GM12878 (cell line): ENCODE results near the gene PISD. TPM values are rescaled to one million over a fixed set of nuclear protein-coding genes. Genes with fewer than 3 reads are reported as not detected.

Source experiments
- BACH1 ChIP-seq: fragments of 450-650 bp; IDR thresholded peaks from 2 replicates; pipeline ENCODE4 v1.6.1; 2017; ENCODE audit warnings: mild to moderate bottlenecking, borderline replicate concordance
- CBFB ChIP-seq: IDR thresholded peaks from 2 replicates; pipeline ENCODE4 v1.6.1; 2016; ENCODE audit warnings: antibody characterized with exemption, low read depth
- CREM ChIP-seq: IDR thresholded peaks from 2 replicates; pipeline ENCODE4 v1.6.1; 2014; ENCODE audit warnings: antibody characterized with exemption, low read depth
- FOS ChIP-seq: IDR thresholded peaks from 3 replicates; pipeline ENCODE4 v1.6.1; 2011; ENCODE audit warnings: borderline replicate concordance; ENCODE audit not compliant: insufficient read length; ENCODE audit errors: extremely low read depth
- GATAD2B ChIP-seq: fragments of 450-650 bp; conservative IDR thresholded peaks from 2 replicates; pipeline ENCODE4 v1.6.1; 2017; ENCODE audit warnings: low read depth, mild to moderate bottlenecking, moderate library complexity
- HDAC2 ChIP-seq: fragments of 200-600 bp; sonication (generic); IDR thresholded peaks from 2 replicates; pipeline ENCODE4 v1.6.1; 2017
- HDAC6 ChIP-seq: fragments of 200-600 bp; sonication (generic); IDR thresholded peaks from one replicate; pipeline ENCODE4 v1.8.0; 2017; ENCODE audit warnings: antibody characterized with exemption; ENCODE audit not compliant: unreplicated experiment
- IKZF1 ChIP-seq: fragments of 450-650 bp; conservative IDR thresholded peaks from 2 replicates; pipeline ENCODE4 v1.6.1; 2017; ENCODE audit warnings: antibody characterized with exemption, mild to moderate bottlenecking
- JUND ChIP-seq: IDR thresholded peaks from 2 replicates; pipeline ENCODE4 v1.6.1; 2012; ENCODE audit warnings: low read depth, mild to moderate bottlenecking, low read length, improper control_type of control experiment, moderate library complexity
- MXI1 ChIP-seq: fragments of 150-350 bp; IDR thresholded peaks from 2 replicates; pipeline ENCODE4 v1.6.1; 2011; ENCODE audit warnings: low read depth, mild to moderate bottlenecking, inconsistent platforms, low read length, improper control_type of control experiment
- NFYB ChIP-seq: IDR thresholded peaks from 2 replicates; pipeline ENCODE4 v1.6.1; 2011; ENCODE audit warnings: low read depth, mild to moderate bottlenecking, low read length, improper control_type of control experiment, moderate library complexity; ENCODE audit not compliant: insufficient read depth
- NR2C2 ChIP-seq: IDR thresholded peaks from 2 replicates; pipeline ENCODE4 v1.6.1; 2011; ENCODE audit warnings: borderline replicate concordance, low read depth; ENCODE audit not compliant: control insufficient read depth, insufficient read length
- NRF1 ChIP-seq: conservative IDR thresholded peaks from 2 replicates; pipeline ENCODE4 v1.6.1; 2011; ENCODE audit warnings: mild to moderate bottlenecking, low read depth, low read length, improper control_type of control experiment
- SMAD5 ChIP-seq: IDR thresholded peaks from 2 replicates; pipeline ENCODE4 v1.6.1; 2016; ENCODE audit warnings: antibody characterized with exemption, low read depth
- SUZ12 ChIP-seq: fragments of 200-600 bp; sonication (generic); IDR thresholded peaks from one replicate; pipeline ENCODE4 v1.6.1; 2018; ENCODE audit warnings: antibody characterized with exemption, mild to moderate bottlenecking; ENCODE audit not compliant: unreplicated experiment
- TAF1 ChIP-seq: IDR thresholded peaks from 2 replicates; pipeline ENCODE4 v1.6.1; 2011; ENCODE audit warnings: mild to moderate bottlenecking, low read depth, low read length, borderline replicate concordance
- TBL1XR1 ChIP-seq: IDR thresholded peaks from 2 replicates; pipeline ENCODE4 v1.6.1; 2012; ENCODE audit warnings: low read depth, low read length, improper control_type of control experiment
- YBX1 ChIP-seq: fragments of 450-650 bp; IDR thresholded peaks from 2 replicates; pipeline ENCODE4 v1.6.1; 2016; ENCODE audit warnings: antibody characterized with exemption
- ZNF217 ChIP-seq: fragments of 450-650 bp; IDR thresholded peaks from 2 replicates; pipeline ENCODE4 v1.6.1; 2017; ENCODE audit warnings: antibody characterized with exemption, mild to moderate bottlenecking
- ZNF24 ChIP-seq: fragments of 450-650 bp; IDR thresholded peaks from 2 replicates; pipeline ENCODE4 v1.6.1; 2017; ENCODE audit warnings: antibody characterized with exemption, mild to moderate bottlenecking
- ZSCAN29 ChIP-seq: fragments of 450-650 bp; IDR thresholded peaks from 2 replicates; pipeline ENCODE4 v1.6.1; 2017; ENCODE audit warnings: mild to moderate bottlenecking, moderate library complexity
- polyA plus RNA-seq, 11 experiments: library from polyadenylated mRNA; depleted of rRNA in 4 of 11; unstranded in 6 of 11; stranded (reverse) in 5 of 11; fragments of >200 nt; fragmentation: Nextera tagmentation in 4 of 11; fragmentation: Illumina TruSeq in 1 of 11; extraction: Ambion mirVana in 4 of 11; extraction: Trizol in 1 of 11; gene quantifications; 1 replicate in 1 of 11; 2 replicates in 10 of 11; pipeline versions ENCODE4 v1.2.1 to v1.2.3, GENCODE V29; 2011 to 2016; ENCODE audit warnings: inconsistent platforms in 2 of 11, missing spikeins in 2 of 11, low read depth in 1 of 11
- total RNA-seq, 4 experiments: library from RNA; depleted of rRNA in 3 of 4; stranded (reverse); fragments of >200 nt in 3 of 4; fragmentation: Illumina TruSeq in 1 of 4; extraction: Trizol in 1 of 4; gene quantifications; 2 replicates each; pipeline versions ENCODE4 v1.2.1 to v1.2.3, GENCODE V29; 2013 to 2021
- TF ChIP-seq, protein P1 (sequence below): fragments of 450-650 bp; IDR thresholded peaks from 2 replicates; pipeline ENCODE4 v1.6.1; 2017; ENCODE audit warnings: low read depth, mild to moderate bottlenecking, moderate library complexity
- TF ChIP-seq, protein P2 (sequence below): IDR thresholded peaks from 2 replicates; pipeline ENCODE4 v1.6.1; 2012; ENCODE audit warnings: low read depth, low read length, improper control_type of control experiment
- TF ChIP-seq, protein P3 (sequence below): fragments of 450-650 bp; IDR thresholded peaks from 2 replicates; pipeline ENCODE4 v1.6.1; 2017; ENCODE audit warnings: borderline replicate concordance
- TF ChIP-seq, protein P4 (sequence below): fragments of 450-650 bp; IDR thresholded peaks from 2 replicates; pipeline ENCODE4 v1.6.1; 2016; ENCODE audit warnings: mild to moderate bottlenecking

PISD gene
- total and polyA plus RNA-seq, 10 of the 15 experiments (the other 5 are each of a cell fraction or from before 2014, with no cell fraction given): 25.8 to 62.7 (median 45.8) TPM

DNA sequence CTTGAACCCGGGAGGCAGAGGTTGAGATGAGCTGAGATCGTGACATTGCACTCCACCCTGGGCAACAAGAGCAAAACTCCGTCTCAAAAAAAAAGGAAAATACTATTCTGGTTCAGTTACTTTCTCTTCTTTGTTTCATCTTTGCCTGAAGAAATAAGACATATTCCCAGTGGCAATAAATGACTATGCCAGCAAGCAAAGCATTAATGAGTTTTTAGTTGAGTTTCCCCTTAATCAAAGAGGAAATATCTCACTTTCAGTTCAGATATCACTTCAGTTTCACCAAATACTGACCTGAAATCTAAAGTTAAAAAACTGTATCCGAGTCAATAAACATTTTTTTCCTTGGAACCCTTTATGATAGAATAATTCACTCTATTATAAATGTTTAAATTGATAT, 10.4 kb downstream of the PISD start (continued):
- TF ChIP-seq, protein P1, sequence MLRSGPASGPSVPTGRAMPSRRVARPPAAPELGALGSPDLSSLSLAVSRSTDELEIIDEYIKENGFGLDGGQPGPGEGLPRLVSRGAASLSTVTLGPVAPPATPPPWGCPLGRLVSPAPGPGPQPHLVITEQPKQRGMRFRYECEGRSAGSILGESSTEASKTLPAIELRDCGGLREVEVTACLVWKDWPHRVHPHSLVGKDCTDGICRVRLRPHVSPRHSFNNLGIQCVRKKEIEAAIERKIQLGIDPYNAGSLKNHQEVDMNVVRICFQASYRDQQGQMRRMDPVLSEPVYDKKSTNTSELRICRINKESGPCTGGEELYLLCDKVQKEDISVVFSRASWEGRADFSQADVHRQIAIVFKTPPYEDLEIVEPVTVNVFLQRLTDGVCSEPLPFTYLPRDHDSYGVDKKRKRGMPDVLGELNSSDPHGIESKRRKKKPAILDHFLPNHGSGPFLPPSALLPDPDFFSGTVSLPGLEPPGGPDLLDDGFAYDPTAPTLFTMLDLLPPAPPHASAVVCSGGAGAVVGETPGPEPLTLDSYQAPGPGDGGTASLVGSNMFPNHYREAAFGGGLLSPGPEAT: peak; percentile 61
- TF ChIP-seq GATAD2B (0 out of 2 replicates have a peak, but pooled peaks have one; percentile 12), HDAC6 (no peak), CREM (no peak), ZSCAN29 (no peak), BACH1 (no peak; the same call in 1 of the 2 replicates), TBL1XR1 (no peak), NRF1 (no peak), HDAC2 (no peak), NR2C2 (no peak), YBX1 (no peak), JUND (no peak), SUZ12 (no peak), SMAD5 (no peak), IKZF1 (peak; percentile 65), TAF1 (no peak), FOS (no peak), NFYB (no peak), ZNF217 (0 out of 2 replicates have a peak, but pooled peaks have one; percentile 4), MXI1 (no peak), CBFB (no peak), ZNF24 (peak; percentile 38; the same call in 1 of the 2 replicates)
- TF ChIP-seq, protein P2, sequence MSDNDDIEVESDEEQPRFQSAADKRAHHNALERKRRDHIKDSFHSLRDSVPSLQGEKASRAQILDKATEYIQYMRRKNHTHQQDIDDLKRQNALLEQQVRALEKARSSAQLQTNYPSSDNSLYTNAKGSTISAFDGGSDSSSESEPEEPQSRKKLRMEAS: no peak
- TF ChIP-seq, protein P3, sequence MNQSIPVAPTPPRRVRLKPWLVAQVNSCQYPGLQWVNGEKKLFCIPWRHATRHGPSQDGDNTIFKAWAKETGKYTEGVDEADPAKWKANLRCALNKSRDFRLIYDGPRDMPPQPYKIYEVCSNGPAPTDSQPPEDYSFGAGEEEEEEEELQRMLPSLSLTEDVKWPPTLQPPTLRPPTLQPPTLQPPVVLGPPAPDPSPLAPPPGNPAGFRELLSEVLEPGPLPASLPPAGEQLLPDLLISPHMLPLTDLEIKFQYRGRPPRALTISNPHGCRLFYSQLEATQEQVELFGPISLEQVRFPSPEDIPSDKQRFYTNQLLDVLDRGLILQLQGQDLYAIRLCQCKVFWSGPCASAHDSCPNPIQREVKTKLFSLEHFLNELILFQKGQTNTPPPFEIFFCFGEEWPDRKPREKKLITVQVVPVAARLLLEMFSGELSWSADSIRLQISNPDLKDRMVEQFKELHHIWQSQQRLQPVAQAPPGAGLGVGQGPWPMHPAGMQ: no peak
- TF ChIP-seq, protein P4, sequence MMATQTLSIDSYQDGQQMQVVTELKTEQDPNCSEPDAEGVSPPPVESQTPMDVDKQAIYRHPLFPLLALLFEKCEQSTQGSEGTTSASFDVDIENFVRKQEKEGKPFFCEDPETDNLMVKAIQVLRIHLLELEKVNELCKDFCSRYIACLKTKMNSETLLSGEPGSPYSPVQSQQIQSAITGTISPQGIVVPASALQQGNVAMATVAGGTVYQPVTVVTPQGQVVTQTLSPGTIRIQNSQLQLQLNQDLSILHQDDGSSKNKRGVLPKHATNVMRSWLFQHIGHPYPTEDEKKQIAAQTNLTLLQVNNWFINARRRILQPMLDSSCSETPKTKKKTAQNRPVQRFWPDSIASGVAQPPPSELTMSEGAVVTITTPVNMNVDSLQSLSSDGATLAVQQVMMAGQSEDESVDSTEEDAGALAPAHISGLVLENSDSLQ: no peak
